OCI-LY1 (cell line): Measurements from ENCODE around the gene UST.

Experiments
- CTCF ChIP-seq: fragments of 200-600 bp; sonication (generic), shearing (Covaris generic); IDR thresholded peaks from 2 replicates; pipeline ENCODE4 v1.5.1; 2017; ENCODE audit warnings: mild to moderate bottlenecking, antibody characterized with exemption, low read length, moderate library complexity, mixed read lengths
- EZH2 ChIP-seq: fragments of 200-600 bp; sonication (generic), shearing (Covaris generic); IDR thresholded peaks from 2 replicates; pipeline ENCODE4 v1.8.0; 2017; ENCODE audit warnings: borderline replicate concordance, mixed run types, mild to moderate bottlenecking, antibody characterized with exemption, low read length, moderate library complexity, mixed read lengths

- TF ChIP-seq CTCF (no peak), EZH2 (no peak)
Measured at GRCh38 chr6:148814082-148814790, 67.4 kb downstream of the UST start.
